ENCODE measurements around the gene SEC11C. TPM values are rescaled to one million over a fixed set of nuclear protein-coding genes. Genes with fewer than 3 reads are reported as not detected.

Gene SEC11C
- total RNA-seq, 2 experiments from 2014 or later: 53.5 to 70.2 TPM

Other genes with a start within 250 kb of the SEC11C start
- gene GRP, start 80.3 kb downstream of the SEC11C start, total RNA-seq: not detected
- not detected for gene RAX, start 133.6 kb downstream of the SEC11C start, total RNA-seq
- not detected for gene CPLX4, start 178.8 kb downstream of the SEC11C start, total RNA-seq
- gene LMAN1, start 219.4 kb downstream of the SEC11C start, total RNA-seq: 100 to 1,000 TPM; 121 to 134 TPM